HG03457 (cell line): ENCODE results near the gene CD1B.
"Not testable (repeated sequence)": the region's sequence is repeated elsewhere in the genome, so short reads cannot be mapped to it uniquely, and the experiment has no call there.

Source experiments
- ATAC-seq: cut with Tn5 transposase; IDR thresholded peaks from one replicate; pipeline ENCODE4 v1.9.1; 2021; ENCODE audit warnings: moderate number of reproducible peaks; ENCODE audit not compliant: unreplicated experiment

CD1B gene

DNA sequence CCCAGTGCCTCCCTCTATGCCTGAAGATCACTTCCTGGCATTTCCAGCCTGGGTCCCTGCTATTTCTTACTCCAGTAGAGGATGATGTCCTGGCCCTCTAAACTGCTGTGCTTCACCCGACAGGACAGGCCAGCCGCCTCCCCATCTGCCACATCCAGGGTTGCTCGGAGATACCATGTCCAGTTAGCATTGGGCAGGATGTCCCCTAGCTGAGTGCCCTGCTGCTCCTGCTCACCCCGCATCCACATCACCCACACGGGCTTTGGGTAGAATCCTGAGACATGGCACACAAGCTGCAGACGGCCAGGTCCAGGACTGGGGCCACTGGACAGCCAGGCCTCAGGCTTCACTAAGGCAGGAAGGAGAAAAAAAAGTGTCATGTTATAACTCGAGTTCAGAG is 2.0 kb downstream of the CD1B start:
- no peak for ATAC-seq

GRCh38 chr1:158328426-158328825 is 2.9 kb downstream of the CD1B start:
- no peak for ATAC-seq

- ATAC-seq = no peak
Measured at GRCh38 chr1:158327481-158327880, 3.9 kb downstream of the CD1B start.

- no peak for ATAC-seq
Measured at GRCh38 chr1:158324395-158324794, 6.9 kb downstream of the CD1B start.

- no peak for ATAC-seq
Measured at GRCh38 chr1:158323866-158324265, 7.5 kb downstream of the CD1B start.

- no peak for ATAC-seq
Measured at GRCh38 chr1:158311066-158311465, 20.3 kb downstream of the CD1B start.

- ATAC-seq = no peak
Measured at GRCh38 chr1:158310623-158311022, 20.7 kb downstream of the CD1B start.

DNA sequence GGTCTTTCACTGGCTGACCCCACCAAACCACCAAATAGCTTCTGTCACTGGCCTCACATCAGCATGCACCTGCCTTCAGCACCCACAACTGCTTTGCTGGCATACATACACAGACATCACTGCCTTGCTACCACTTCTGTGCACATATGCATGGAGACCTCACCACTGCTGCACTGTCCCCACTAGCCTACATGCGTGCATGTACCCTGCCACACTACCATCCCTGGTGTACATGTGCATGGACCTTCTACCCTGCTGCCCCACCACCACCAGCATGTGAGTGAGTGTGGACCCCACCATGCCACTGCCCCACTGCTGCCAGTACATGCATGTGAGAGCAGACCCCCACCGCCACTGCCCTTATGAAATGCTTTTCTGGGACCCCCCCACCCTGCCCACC is 35.5 kb downstream of the CD1B start:
- ATAC-seq = no peak

DNA sequence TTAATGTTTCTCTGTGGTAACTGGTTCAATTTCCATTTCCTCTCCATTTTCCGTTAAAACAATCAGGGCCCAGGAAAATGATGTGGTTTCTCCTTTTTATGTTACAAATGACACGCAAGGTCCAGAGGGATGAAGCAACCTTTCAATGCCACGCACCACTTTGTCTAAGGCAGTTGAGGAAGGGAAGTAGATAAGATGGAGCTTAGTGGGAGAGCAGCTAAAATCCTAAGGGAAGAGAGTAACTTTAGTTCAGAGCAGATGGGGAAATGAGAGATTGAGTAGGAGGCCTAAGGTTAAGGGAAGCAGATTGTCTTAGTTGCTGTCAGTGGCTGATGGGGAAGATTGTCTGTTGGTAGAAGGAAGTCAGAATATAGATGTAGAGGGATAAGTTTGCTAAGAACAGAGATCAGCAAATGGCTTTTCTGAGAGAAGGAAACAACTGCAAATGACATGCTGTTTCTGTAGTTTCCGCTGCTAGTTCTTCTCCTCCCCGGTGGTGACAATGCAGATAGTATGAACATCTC is 40.9 kb downstream of the CD1B start:
- no peak for ATAC-seq

DNA sequence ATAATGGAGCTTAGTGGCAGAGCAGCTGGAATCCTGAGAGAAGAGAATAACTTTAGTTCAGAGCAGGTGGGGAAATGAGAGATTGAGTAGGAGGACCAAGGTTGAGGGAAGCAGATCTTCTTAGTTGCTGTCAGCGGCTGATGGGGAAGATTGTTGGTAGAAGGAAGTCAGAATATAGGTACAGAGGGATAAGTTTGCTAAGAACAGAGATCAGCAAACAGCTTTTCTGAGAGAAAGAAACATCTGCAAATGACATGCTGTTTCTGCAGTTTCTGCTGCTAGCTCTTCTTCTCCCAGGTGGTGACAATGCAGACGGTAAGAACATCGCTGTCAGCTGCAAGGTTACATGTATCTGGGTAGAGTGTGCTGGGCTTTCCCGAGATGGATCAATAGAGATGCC is 41.5 kb downstream of the CD1B start, which contains the start of gene CD1C:
CD1C (plus strand) TSS at position 113 of the 400 bp plus-strand sequence; CDS start at position 255, 142 bp downstream.
- no peak for ATAC-seq

GRCh38 chr1:158286941-158287346 is 44.4 kb downstream of the CD1B start:
- ATAC-seq = no peak

GRCh38 chr1:158286487-158286886 is 44.8 kb downstream of the CD1B start:
- ATAC-seq = no peak

- ATAC-seq = peak; percentile 55
Measured at GRCh38 chr1:158285756-158286241, 45.5 kb downstream of the CD1B start.

DNA sequence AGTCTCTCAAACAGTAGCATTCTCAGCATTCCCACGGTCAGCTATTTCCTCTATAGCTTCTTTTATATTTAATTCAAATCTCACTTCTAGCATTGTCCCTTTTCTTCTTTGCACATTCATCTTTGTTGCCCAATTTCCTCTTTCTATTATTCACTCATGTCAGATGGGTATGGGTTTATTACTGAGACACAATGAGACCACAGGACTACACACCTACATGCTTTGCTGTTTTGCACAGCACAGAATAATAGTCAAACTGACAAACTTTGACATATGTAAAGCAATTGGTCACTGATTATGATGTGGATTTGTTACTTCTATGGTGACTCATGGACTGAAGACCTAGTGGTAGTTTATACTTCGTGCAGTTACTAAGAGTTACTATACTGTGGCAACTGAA is 47.4 kb downstream of the CD1B start:
- peak; percentile 49 for ATAC-seq

GRCh38 chr1:158282421-158282820 is 48.9 kb downstream of the CD1B start:
- ATAC-seq = not testable (repeated sequence)
